AG10803 (cell line): ENCODE results near the gene TRMT2A.

Source experiments
- DNase-seq: peaks from one replicate; pipeline ENCODE4 v3.0.0; 2010; ENCODE audit warnings: low read depth
- H3K4me3 ChIP-seq: 2 replicates; pipeline ENCODE4 v1.5.1; 2011; ENCODE audit warnings: mild to moderate bottlenecking, low read length, control low read depth
- CTCF ChIP-seq: conservative IDR thresholded peaks from 2 replicates; pipeline ENCODE4 v1.5.1; 2011; ENCODE audit warnings: mild to moderate bottlenecking, low read length, control low read depth, inconsistent platforms

TRMT2A gene

GRCh38 chr22:20148414-20148813 lies 31.4 kb upstream of the TRMT2A start:
- DNase-seq = no peak
- H3K4me3 ChIP-seq = no peak overlapping the region
- TF ChIP-seq CTCF = no peak

DNA sequence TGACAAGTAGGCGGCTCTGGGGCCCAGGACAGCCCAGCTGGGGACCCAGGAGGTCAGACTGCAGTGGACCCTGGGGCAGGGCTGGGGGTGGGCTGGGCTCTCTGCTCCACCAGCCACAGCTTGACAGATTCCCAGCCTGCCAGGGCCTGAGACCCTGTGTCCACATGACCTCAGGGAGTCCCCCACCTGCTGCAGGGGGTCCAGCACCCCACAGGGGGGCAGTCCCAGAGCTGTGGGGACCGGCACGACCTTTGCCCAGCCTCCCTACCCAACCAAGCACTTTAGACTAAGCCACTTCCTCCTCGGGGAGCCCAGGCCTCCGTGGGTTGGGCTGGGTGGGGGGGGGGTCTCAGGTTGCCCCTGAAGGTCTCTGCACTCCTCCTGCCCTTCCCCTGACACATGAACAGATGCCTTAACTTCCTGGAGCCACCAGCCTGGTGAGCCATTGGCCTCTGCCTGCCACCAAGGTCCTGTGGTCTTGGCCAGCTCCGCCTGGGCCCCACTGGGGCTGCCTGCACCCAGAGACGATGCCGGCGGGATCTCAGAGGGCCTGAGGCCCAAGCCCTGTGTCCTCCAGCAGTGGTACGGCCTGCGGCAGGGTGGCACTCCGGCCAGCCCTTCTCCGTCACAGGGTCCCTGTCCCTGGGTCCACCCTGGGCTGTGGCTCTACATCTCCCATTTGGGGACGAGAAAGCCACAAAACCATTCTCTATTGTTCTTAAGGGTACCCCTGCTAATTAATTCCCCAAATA lies 30.4 kb upstream of the TRMT2A start:
- H3K4me3 ChIP-seq = no peak overlapping the region
- TF ChIP-seq CTCF = no peak
- no peak for DNase-seq

GRCh38 chr22:20146777-20147176 lies 29.8 kb upstream of the TRMT2A start:
- no peak for TF ChIP-seq CTCF
- H3K4me3 ChIP-seq = no peak overlapping the region
- DNase-seq = no peak

DNA sequence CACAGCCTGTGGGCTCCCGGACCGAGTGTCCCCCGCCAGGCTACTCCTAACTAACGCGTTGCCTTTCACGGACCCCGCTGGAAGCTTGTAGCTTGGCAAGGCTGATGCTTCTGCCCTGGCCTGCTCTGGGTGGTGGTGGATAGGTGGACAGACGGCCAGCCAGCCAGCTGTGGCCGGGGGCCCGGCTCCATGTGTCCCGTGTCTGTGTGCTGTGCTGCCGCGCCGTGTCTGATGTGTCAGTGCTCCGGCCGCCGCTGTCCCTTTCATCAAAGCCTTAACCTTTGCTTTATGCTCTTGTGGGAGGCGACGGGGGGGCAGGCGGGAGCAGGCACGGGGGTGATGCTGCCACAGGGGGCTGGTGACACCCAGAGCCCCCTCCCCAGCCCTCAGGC lies 28.8 kb upstream of the TRMT2A start:
- no peak overlapping the region for H3K4me3 ChIP-seq
- no peak for TF ChIP-seq CTCF
- DNase-seq = no peak

GRCh38 chr22:20145206-20145831 lies 28.3 kb upstream of the TRMT2A start:
- H3K4me3 ChIP-seq = no peak overlapping the region
- no peak for DNase-seq
- TF ChIP-seq CTCF = no peak

GRCh38 chr22:20143883-20144665 lies 27.0 kb upstream of the TRMT2A start:
- no peak for TF ChIP-seq CTCF
- H3K4me3 ChIP-seq = no peak overlapping the region
- no peak for DNase-seq
